GM19035 (cell line): ENCODE data around the gene ALMS1.
"Not testable (repeated sequence)": the region's sequence is repeated elsewhere in the genome, so short reads cannot be mapped to it uniquely, and the experiment has no call there.

Source experiments
- ATAC-seq: cut with Tn5 transposase; IDR thresholded peaks from one replicate; pipeline ENCODE4 v1.9.1; 2021; ENCODE audit not compliant: unreplicated experiment

ALMS1 gene

DNA sequence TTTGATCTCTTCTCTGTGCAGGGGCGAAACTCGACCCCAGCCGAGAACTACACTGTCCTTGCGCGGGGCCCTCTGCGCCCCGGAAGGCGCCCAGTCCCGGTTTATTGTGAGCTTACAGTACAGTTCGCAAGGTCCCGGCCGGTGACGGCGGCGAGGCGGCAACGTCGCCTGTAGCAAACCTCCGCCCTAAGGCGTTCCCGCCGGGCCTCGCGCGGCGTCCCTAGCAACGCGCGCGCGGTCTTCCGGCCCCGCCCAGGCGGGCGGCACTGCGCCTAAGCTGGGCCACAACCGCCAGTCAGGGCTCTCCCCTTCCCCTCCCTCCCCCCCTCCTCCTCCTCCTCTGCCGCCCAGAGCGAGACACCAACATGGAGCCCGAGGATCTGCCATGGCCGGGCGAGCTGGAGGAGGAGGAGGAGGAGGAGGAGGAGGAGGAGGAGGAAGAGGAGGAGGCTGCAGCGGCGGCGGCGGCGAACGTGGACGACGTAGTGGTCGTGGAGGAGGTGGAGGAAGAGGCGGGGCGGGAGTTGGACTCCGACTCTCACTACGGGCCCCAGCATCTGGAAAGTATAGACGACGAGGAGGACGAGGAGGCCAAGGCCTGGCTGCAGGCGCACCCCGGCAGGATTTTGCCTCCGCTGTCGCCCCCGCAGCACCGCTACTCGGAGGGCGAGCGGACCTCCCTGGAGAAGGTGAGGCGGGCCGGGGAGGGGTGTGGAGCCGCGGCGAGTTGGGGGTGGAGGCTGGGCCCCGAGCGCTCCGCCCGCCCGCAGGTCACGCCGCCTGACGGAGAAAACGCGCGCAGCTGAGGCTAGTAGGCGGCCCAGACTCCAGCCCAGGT is at the start of gene ALMS1:
ALMS1 (plus strand) TSS at position 333 of the 838 bp plus-strand sequence; CDS start at position 366, 33 bp downstream.
- ATAC-seq = peak; percentile 83

DNA sequence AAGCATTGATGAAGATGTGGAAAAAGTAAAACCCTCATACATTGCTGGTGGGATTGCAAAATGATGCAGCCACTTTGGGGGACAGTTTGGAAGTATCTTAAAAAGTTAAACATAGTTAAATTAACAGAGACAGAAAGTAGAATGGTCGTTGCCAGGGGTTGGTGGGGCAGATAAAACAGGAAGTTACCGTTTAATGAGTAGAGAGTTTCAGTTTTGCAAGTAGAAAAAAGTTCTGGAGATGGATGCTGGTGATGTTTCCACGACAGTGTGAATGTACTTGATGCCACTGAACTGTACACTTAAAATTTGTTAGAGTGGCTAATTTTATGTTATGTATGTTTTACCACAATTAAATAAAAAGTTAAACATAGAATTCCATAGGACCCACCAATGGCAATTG is 47.8 kb upstream of the ALMS1 start:
- no peak for ATAC-seq

GRCh38 chr2:73339201-73339600 is 46.4 kb upstream of the ALMS1 start:
- ATAC-seq = no peak

GRCh38 chr2:73341039-73341438 is 44.6 kb upstream of the ALMS1 start:
- no peak for ATAC-seq

DNA sequence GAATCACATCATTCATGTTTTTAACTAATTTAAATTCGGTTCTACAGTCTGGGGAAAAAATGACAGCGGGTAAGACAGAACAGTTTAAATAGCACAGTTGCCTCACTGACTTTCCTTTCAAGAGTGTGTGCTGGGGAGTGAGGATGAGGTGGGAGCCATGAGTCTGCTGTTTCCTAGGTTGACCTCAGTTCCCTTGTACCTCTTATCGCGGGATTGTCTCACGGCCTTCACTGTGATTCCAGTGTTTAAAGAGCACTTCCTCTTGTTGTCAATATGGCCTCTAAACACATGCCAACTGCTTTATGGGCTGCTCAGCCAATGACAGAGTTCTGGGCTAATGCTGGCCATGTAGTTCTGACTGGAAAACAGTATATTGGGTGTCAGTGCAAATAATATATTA is 41.6 kb upstream of the ALMS1 start:
- ATAC-seq = no peak

- ATAC-seq = not testable (repeated sequence)
Measured at GRCh38 chr2:73344747-73345146, 40.9 kb upstream of the ALMS1 start.

DNA sequence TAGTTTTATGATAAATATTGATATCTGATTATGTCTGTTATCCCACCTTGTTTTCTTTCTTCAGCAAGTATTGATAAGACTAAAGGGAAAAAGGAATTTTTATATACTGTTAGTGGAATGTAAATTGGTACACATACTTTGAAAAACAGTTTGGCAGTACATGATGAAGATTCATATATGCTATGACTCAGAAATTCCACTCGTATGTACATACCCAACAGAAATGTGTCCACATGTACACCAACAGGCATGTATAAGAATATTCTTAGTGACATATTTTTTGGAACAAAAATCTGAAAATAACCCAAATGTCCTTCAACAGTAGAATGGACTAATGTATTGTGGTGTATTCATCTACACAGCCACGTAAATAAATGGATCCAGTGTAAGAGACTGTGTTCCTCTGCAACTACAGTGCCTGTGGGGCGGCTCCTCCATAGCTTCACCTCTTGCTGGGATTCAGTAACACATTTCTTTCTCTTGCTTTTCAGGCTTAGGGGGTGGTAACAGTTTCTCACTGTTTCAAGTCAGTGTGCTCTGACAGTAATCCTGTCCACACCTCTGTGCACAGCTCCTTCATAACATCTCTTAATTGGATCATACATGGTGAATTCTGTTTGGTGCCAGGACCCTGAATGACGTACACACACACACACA is 35.5 kb upstream of the ALMS1 start:
- ATAC-seq = no peak

DNA sequence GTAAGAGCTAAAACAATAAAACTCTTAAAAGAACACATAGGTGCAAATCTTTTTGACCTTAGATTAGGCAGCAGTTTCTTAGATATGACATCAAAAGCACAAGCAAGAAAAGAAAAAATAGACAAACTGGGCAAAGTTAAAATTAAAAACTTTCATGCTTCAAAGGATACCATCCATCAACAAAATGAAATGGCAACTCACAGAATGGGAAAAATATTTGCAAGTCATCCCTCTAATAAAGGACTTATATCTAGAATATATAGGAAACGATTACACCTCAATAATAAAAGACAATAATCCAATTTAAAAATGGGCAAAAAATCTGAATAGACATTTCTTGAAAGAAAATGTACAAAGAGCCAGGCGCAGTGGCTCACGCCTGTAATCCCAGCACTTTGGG is 29.5 kb upstream of the ALMS1 start:
- ATAC-seq = no peak

DNA sequence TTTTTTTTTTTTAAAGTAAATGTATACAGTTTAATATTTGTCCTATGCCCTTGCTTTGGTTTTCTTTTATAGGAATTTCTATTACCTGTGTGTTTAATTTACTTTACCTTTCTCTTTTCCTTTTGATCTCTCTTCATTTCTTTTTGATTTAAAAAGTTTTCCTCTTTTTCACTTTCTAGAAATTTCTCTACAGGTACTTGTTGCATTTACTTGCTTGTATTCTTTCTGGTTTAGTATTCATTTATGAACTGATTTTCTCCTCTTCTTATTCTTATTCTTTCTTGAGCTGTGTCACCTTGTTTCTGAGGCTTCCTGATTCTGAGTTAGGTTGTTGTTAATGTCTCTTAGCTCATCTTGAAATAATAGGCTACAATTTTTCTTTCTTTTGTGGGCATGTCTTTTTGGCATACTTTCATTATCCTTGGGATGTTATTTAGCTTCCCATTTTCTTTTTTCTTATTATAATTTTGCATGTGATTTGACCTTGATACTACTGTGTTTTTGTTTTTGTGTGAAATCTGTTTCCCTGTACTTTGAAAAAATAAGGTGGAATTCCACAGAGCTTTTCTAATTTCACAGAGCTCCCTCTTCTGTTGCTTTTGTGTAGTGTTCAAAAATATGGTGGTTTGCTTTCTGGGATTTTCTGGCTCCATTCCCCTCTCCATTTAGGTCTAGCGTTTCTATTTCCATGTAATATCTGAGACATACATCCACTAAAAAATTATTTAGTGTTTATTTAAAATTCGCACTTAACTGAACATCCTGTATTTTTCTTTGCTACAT is 25.5 kb upstream of the ALMS1 start:
- no peak for ATAC-seq

DNA sequence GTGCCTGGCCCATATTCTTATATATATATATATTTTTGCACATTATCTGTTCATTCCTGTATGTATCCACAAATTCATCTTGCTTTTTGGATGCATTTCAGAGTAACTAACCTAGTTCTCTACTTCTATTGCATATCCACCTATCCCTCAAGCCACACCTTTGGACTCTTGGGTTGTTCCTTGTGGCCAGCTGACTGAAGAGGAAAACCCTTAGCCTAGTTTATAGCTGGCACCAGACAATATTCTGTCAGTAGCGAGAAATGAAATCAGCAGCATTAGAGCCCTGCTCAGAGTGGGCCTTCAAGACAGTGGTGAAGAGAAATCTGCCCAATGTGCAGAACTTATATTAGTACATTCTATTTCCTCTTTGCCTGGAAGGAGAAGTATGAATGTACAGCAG is 19.6 kb upstream of the ALMS1 start:
- no peak for ATAC-seq

- no peak for ATAC-seq
Measured at GRCh38 chr2:73368781-73369180, 16.9 kb upstream of the ALMS1 start.

DNA sequence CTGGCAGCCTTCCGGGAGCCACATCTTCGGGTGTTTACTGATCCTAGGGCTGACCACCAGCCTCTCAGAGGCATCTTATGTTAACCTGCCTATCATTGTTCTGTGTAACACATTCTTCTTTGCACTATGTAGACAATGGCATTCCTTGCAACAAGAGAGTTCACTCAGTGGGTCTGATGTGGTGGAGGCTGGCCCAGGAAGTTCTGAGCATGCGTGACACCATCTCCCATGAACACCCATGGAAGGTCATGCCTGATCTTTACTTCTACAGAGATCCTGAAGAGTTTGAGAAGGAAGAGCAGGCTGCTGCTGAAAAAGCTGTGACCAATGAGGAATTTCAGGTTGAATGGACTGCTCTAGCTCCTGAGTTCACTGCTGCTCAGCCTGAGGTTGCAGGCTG is 15.3 kb upstream of the ALMS1 start:
- ATAC-seq = no peak

GRCh38 chr2:73373344-73373743 is 12.3 kb upstream of the ALMS1 start:
- ATAC-seq = no peak

GRCh38 chr2:73374269-73374668 is 11.4 kb upstream of the ALMS1 start:
- ATAC-seq = no peak

- ATAC-seq = no peak
Measured at GRCh38 chr2:73376681-73377080, 9.0 kb upstream of the ALMS1 start.

- ATAC-seq = no peak
Measured at GRCh38 chr2:73383036-73383435, 2.6 kb upstream of the ALMS1 start.

- ATAC-seq = no peak
Measured at GRCh38 chr2:73385123-73385503, 523 bp upstream of the ALMS1 start.

DNA sequence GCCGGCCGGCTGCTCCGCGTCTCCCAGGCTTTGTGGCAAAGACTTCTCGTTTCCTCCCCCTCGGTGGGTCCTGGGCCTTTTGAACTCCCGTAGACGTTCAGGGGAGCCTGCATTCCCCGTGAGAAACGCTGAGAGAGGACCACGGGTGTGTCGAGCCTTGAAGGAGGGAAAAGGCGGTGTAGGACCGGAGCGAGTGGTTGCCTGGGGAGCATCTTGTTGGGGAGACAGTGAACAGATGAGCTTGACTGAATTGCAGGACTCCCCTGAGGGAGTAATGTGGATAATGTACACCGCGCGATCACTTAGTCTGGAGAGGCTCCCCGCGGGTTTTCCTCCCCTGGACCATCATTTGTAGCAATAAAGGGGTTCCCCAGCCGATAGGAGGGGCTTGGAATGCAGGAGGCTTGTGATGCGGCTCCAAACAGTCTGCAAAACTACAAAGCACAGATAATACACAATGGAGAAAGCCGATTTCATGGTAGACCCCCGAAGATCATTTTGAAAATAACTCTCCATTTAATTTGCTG is 769 bp downstream of the ALMS1 start:
- peak; percentile 20 for ATAC-seq

DNA sequence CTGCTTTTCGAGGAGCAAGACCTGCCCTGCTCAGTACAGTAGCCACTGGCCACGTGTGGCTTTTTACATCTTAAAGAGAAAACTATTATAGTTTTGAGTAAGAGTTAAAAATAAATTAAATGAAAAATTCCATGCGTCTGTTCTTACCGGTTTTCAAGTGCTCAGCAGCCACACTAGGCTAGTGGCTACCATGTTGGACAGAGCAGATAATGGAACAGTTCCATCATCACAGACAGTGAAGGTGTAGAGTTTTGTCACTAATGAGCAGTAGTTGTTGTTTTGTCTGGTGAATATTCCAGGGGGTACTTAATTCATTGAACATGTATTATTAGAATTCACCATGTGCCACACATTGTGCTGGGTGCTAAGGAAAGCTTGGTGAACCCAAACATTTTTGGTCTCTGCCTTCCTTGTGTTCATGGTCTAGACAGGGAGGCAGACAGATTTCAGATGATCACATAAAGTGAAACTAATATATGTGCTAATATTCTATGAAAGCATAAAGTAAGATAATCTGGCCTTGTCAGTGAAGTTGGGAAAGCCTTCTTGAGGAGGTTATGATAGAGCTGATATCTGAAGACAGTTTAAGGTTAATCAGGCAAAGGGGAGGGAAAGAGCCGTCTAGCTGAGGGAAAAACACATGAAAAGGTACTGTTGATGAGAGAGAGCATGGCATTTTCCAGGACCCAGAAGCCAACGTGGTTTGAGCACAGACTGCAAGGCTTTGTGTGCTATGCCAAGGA is 1.4 kb downstream of the ALMS1 start:
- ATAC-seq = no peak

DNA sequence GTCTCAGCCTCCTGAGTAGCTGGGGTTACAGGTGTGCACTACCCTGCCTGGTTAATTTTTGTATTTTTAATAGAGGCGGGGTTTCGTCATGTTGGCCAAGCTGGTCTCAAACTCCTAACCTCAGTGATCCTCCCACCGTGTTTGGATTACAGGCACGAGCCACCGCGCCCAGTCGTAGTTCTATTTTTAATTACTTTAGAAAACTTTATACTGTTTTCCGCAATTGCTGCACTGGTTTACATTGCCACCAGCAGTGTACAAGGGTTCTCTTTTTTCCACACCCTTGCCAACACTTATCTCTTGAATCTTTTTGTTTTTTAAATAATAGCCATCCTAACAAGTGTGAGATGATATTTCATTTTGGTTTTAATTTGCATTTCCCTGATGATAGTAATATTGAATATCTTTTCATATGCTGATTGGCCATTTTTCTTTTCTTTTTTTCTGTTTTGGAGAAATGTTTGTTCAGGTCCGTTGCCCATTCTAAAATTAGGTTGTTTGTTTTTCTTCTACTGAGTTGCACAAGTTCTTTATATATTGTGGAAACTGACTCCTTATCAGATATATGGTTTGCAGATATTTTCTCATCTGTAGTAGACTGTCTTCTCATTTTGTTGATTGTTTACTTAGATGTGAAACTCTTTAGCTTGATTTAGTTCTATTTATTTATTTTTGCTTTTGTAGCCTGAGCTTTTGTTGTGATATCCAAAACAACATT is 16.9 kb downstream of the ALMS1 start:
- ATAC-seq = no peak
